Spleen (tissue), 11 donors: ENCODE results near the gene QSOX1. TPM values are rescaled to one million over a fixed set of nuclear protein-coding genes. Genes with fewer than 3 reads are reported as not detected.

Source experiments
- DNase-seq: peaks from one replicate; pipeline ENCODE4 v3.0.0-alpha.2; 2020
- H3K27ac ChIP-seq, 8 donors: fragments of 200-600 bp; sonication (generic) in 7 of 8; 1 replicate in 4 of 8; 2 replicates in 4 of 8; pipeline versions ENCODE4 v1.5.0 to v1.8.0; 2016 to 2021; ENCODE audit warnings: inconsistent platforms in 4 of 8, mild to moderate bottlenecking in 4 of 8, moderate library complexity in 1 of 8
- H3K27me3 ChIP-seq, 7 donors: fragments of 200-600 bp; sonication (generic) in 6 of 7; replicated peaks in 1 of 7; 1 replicate in 4 of 7; 2 replicates in 3 of 7; pipeline versions ENCODE4 v1.5.0 to v1.8.0; 2016 to 2021; ENCODE audit warnings: inconsistent platforms in 3 of 7, mild to moderate bottlenecking in 1 of 7
- H3K36me3 ChIP-seq, 6 donors: fragments of 200-600 bp; sonication (generic) in 5 of 6; 1 replicate in 4 of 6; 2 replicates in 2 of 6; pipeline versions ENCODE4 v1.5.0 to v1.8.0; 2016 to 2021; ENCODE audit warnings: inconsistent platforms in 2 of 6
- H3K4me1 ChIP-seq, 6 donors: fragments of 200-600 bp; sonication (generic) in 5 of 6; 1 replicate in 3 of 6; 2 replicates in 3 of 6; pipeline versions ENCODE4 v1.5.0 to v1.8.0; 2016 to 2021; ENCODE audit warnings: inconsistent platforms in 3 of 6
- H3K4me3 ChIP-seq, 8 donors: fragments of 200-600 bp; sonication (generic) in 7 of 8; 1 replicate in 4 of 8; 2 replicates in 4 of 8; pipeline versions ENCODE4 v1.5.0 to v1.8.0; 2016 to 2021; ENCODE audit warnings: inconsistent platforms in 4 of 8, mild to moderate bottlenecking in 4 of 8, moderate library complexity in 2 of 8
- H3K9me3 ChIP-seq, 8 donors: fragments of 200-600 bp; sonication (generic) in 7 of 8; 1 replicate in 4 of 8; 2 replicates in 4 of 8; pipeline versions ENCODE4 v1.5.0 to v1.8.0; 2016 to 2021; ENCODE audit warnings: inconsistent platforms in 4 of 8
- CTCF ChIP-seq, 11 experiments: fragments of 200-600 bp in 7 of 11; fragments of 450-650 bp in 4 of 11; sonication (generic) in 4 of 11; IDR thresholded peaks in 8 of 11; conservative IDR thresholded peaks in 3 of 11; 1 replicate in 7 of 11; 2 replicates in 4 of 11; pipeline versions ENCODE4 v1.4.0 to v1.8.0; 2016 to 2021; ENCODE audit warnings: antibody characterized with exemption in 11 of 11, inconsistent platforms in 4 of 11, mild to moderate bottlenecking in 1 of 11
- POLR2A ChIP-seq, 3 donors: fragments of 450-650 bp; IDR thresholded peaks; one replicate each; pipeline ENCODE4 v1.5.1; 2017; ENCODE audit warnings: antibody characterized with exemption in 3 of 3, mild to moderate bottlenecking in 1 of 3
- POLR2AphosphoS5 ChIP-seq, 3 donors: sonication (generic); formaldehyde crosslinking; IDR thresholded peaks; one replicate each; pipeline ENCODE4 v1.5.1; 2017; ENCODE audit warnings: antibody characterized with exemption in 3 of 3
- WGBS, 5 donors: extraction: QIAGEN DNeasy Blood & Tissue Kit in 3 of 5; methylation state at CpG; one replicate each; pipeline versions ENCODE4 v1.1.5 to v1.1.7; 2013 to 2018; 5-methylcytosine and 5-hydroxymethylcytosine counted together
- intact Hi-C: fragments of 100-400 bp; cut with DNase I; formaldehyde crosslinking; loops from one replicate; pipeline ENCODE4 v1.15.0; 2023; ENCODE audit warnings: low total_unique reads
- polyA plus RNA-seq, 3 donors: library from polyadenylated mRNA; stranded (reverse); fragments of 200-250 nt; gene quantifications; one replicate each; pipeline ENCODE4 v1.2.1, GENCODE V29; 2013
- total RNA-seq, 7 donors: library from RNA; depleted of rRNA in 3 of 7; stranded (reverse); fragments of >200 nt in 3 of 7; fragmentation: NEBNext Ultra II Directional in 4 of 7; extraction: Animal tissue kit (Norgen Biotek cat#: 25700) in 4 of 7; gene quantifications; one replicate each; pipeline versions ENCODE4 v1.1.0 to v1.2.1, GENCODE V29; 2016 to 2021
- donor health status: healthy with polysubstance abuse.
- donor health status: DM: no; HTN: no; CAD: no; lungs with moderate emphysema.
- donor health status: DM: no; HTN: no; CAD: no.
- donor health status: Bipolar disorder and iron deficiency.
- donor health status: healthy.
- donor health status: DM: no; HTN: no; CAD: no.
- donor health status: DM: yes; HTN: yes; CAD: no.

Gene QSOX1
- total and polyA plus RNA-seq, 10 donors: 35.2 to 78.9 (median 56.5) TPM

GRCh38 chr1:180235502-180236239 lies 81.0 kb downstream of the QSOX1 start:
- H3K27ac ChIP-seq: no peak overlapping the region
- peaks cover 32 to 65% (median 52%) of the 10 kb centered on the region in 6 donors for H3K4me1 ChIP-seq
- no peaks in the 10 kb centered on the region for H3K36me3 ChIP-seq
- DNase-seq: no peak
- intact Hi-C loops: no loop called here
- no peaks in the 10 kb centered on the region for H3K9me3 ChIP-seq
- H3K27me3 ChIP-seq: peaks cover 11 to 100% (median 98%) of the 10 kb centered on the region in 7 donors
- 6 to 9% (median 8%) methylated on average over 44 to 49 of the region's 49 CpGs for WGBS, 5 donors
- no peak for TF ChIP-seq POLR2AphosphoS5 (IDR thresholded peaks at IDR 0.05)
- no peak for TF ChIP-seq POLR2A (IDR thresholded peaks at IDR 0.05)
- TF ChIP-seq CTCF (IDR thresholded peaks at IDR 0.05 in 8 of 11, conservative IDR thresholded peaks at IDR 0.05 in 3 of 11): no peak
- peak overlapping the region in 6 of 8 donors; percentile 3 to 51 (median 14) for H3K4me3 ChIP-seq

GRCh38 chr1:180236698-180237509 lies 82.2 kb downstream of the QSOX1 start:
- no peak overlapping the region for H3K27ac ChIP-seq
- H3K4me1 ChIP-seq: peaks cover 21 to 53% (median 40%) of the 10 kb centered on the region in 6 donors
- H3K27me3 ChIP-seq: peaks cover 11 to 100% (median 90%) of the 10 kb centered on the region in 7 donors
- no peaks in the 10 kb centered on the region for H3K36me3 ChIP-seq
- intact Hi-C loops: no loop called here
- no peaks in the 10 kb centered on the region for H3K9me3 ChIP-seq
- H3K4me3 ChIP-seq: no peak overlapping the region
- no peak for DNase-seq
- WGBS, 5 donors: 7 to 12% (median 11%) methylated on average over 16 of the region's 16 CpGs
- TF ChIP-seq POLR2A (IDR thresholded peaks at IDR 0.05): no peak
- no peak for TF ChIP-seq CTCF (IDR thresholded peaks at IDR 0.05 in 8 of 11, conservative IDR thresholded peaks at IDR 0.05 in 3 of 11)
- TF ChIP-seq POLR2AphosphoS5 (IDR thresholded peaks at IDR 0.05): no peak

GRCh38 chr1:180237869-180238476 lies 83.3 kb downstream of the QSOX1 start:
- peaks cover 2 to 100% (median 83%) of the 10 kb centered on the region in 7 donors for H3K27me3 ChIP-seq
- no peak for TF ChIP-seq POLR2A (IDR thresholded peaks at IDR 0.05)
- TF ChIP-seq CTCF (IDR thresholded peaks at IDR 0.05 in 8 of 11, conservative IDR thresholded peaks at IDR 0.05 in 3 of 11): no peak
- TF ChIP-seq POLR2AphosphoS5 (IDR thresholded peaks at IDR 0.05): no peak
- no peak for DNase-seq
- no peaks in the 10 kb centered on the region for H3K36me3 ChIP-seq
- H3K4me3 ChIP-seq: no peak overlapping the region
- H3K27ac ChIP-seq: no peak overlapping the region
- H3K4me1 ChIP-seq: peaks cover 21 to 42% (median 34%) of the 10 kb centered on the region in 6 donors
- WGBS, 5 donors: 17 to 25% (median 18%) methylated on average over 7 of the region's 7 CpGs
- H3K9me3 ChIP-seq: no peaks in the 10 kb centered on the region
- intact Hi-C loops: no loop called here
